ENCODE data around the gene UBXN10. TPM values are rescaled to one million over a fixed set of nuclear protein-coding genes. Genes with fewer than 3 reads are reported as not detected.

Gene UBXN10
- polyA plus RNA-seq, 1 donor (not counting 4 experiments of a cell fraction or from before 2014, with no cell fraction given), result 0.05 TPM

GRCh38 chr1:20147846-20148570, 37.9 kb upstream of the UBXN10 start:
- no peaks in the 10 kb centered on the region for H3K27me3 ChIP-seq (ENCODE audit: control insufficient read depth, extremely low read depth, insufficient read depth, low read length)
- no peaks in the 10 kb centered on the region for H3K9me1 ChIP-seq (ENCODE audit: control insufficient read depth, extremely low read depth, insufficient read depth, low read length)
- H3K9ac ChIP-seq (ENCODE audit: control insufficient read depth, extremely low read depth, insufficient read depth, low read length), result no peak overlapping the region
- H3K4me1 ChIP-seq (ENCODE audit: control insufficient read depth, extremely low read depth, insufficient read depth, low read length), result peaks cover 8% of the 10 kb centered on the region
- no peaks in the 10 kb centered on the region for H3K79me2 ChIP-seq (ENCODE audit: control insufficient read depth, insufficient read depth, low read length)
- H3K36me3 ChIP-seq (ENCODE audit: control insufficient read depth in 2 of 2, extremely low read depth in 1 of 2, insufficient read depth in 2 of 2, low read length in 2 of 2), result no peaks in the 10 kb centered on the region
- H3K9me3 ChIP-seq (ENCODE audit: control insufficient read depth, low read depth, low read length), result no peaks in the 10 kb centered on the region
- H3K27ac ChIP-seq (ENCODE audit: control insufficient read depth, insufficient read depth, low read length), result no peak overlapping the region
- no peak overlapping the region for H2AFZ ChIP-seq (ENCODE audit: control insufficient read depth, low read length)
- dilution Hi-C loops (cut with MboI; ENCODE audit: extremely low pct_ligation_motif_present, low sequenced_read_pairs), result no loop called here
- H3K4me2 ChIP-seq (ENCODE audit: control insufficient read depth, extremely low read depth, insufficient read depth, low read depth, low read length), result no peak overlapping the region
- FAIRE-seq (no peak), DNase-seq (ENCODE audit: low read depth, low spot score) (no peak)
- TF ChIP-seq CTCF (optimal IDR thresholded peaks at IDR 0.05 in 1 of 3, IDR thresholded peaks at IDR 0.05 in 1 of 3, conservative IDR thresholded peaks at IDR 0.05 in 1 of 3; ENCODE audit: extremely low read depth in 1 of 3, insufficient read depth in 2 of 3, low read length in 3 of 3) (no peak), EZH2 (IDR thresholded peaks at IDR 0.05; ENCODE audit: low read length) (no peak)
- H3K4me3 ChIP-seq (ENCODE audit: control insufficient read depth in 2 of 3, extremely low read depth in 1 of 3, insufficient read depth in 2 of 3, low read depth in 1 of 3, low read length in 3 of 3), result no peak overlapping the region
- H4K20me1 ChIP-seq (ENCODE audit: control insufficient read depth, extremely low read depth, insufficient read depth, low read length), result no peaks in the 10 kb centered on the region

GRCh38 chr1:20148571-20149500, 37.1 kb upstream of the UBXN10 start:
- no peaks in the 10 kb centered on the region for H3K36me3 ChIP-seq (ENCODE audit: control insufficient read depth in 2 of 2, extremely low read depth in 1 of 2, insufficient read depth in 2 of 2, low read length in 2 of 2)
- H3K9me1 ChIP-seq (ENCODE audit: control insufficient read depth, extremely low read depth, insufficient read depth, low read length), result no peaks in the 10 kb centered on the region
- no peaks in the 10 kb centered on the region for H3K27me3 ChIP-seq (ENCODE audit: control insufficient read depth, extremely low read depth, insufficient read depth, low read length)
- H3K27ac ChIP-seq (ENCODE audit: control insufficient read depth, insufficient read depth, low read length), result no peak overlapping the region
- no peak overlapping the region for H2AFZ ChIP-seq (ENCODE audit: control insufficient read depth, low read length)
- no peak for FAIRE-seq
- no peaks in the 10 kb centered on the region for H4K20me1 ChIP-seq (ENCODE audit: control insufficient read depth, extremely low read depth, insufficient read depth, low read length)
- no peak overlapping the region for H3K9ac ChIP-seq (ENCODE audit: control insufficient read depth, extremely low read depth, insufficient read depth, low read length)
- H3K4me3 ChIP-seq (ENCODE audit: control insufficient read depth in 2 of 3, extremely low read depth in 1 of 3, insufficient read depth in 2 of 3, low read depth in 1 of 3, low read length in 3 of 3), result no peak overlapping the region
- H3K4me2 ChIP-seq (ENCODE audit: control insufficient read depth, extremely low read depth, insufficient read depth, low read depth, low read length), result no peak overlapping the region
- no peak for DNase-seq (ENCODE audit: low read depth, low spot score)
- TF ChIP-seq CTCF (optimal IDR thresholded peaks at IDR 0.05 in 1 of 3, IDR thresholded peaks at IDR 0.05 in 1 of 3, conservative IDR thresholded peaks at IDR 0.05 in 1 of 3; ENCODE audit: extremely low read depth in 1 of 3, insufficient read depth in 2 of 3, low read length in 3 of 3) (no peak), EZH2 (IDR thresholded peaks at IDR 0.05; ENCODE audit: low read length) (no peak)
- no peaks in the 10 kb centered on the region for H3K79me2 ChIP-seq (ENCODE audit: control insufficient read depth, insufficient read depth, low read length)
- dilution Hi-C loops (cut with MboI; ENCODE audit: extremely low pct_ligation_motif_present, low sequenced_read_pairs), result no loop called here
- H3K9me3 ChIP-seq (ENCODE audit: control insufficient read depth, low read depth, low read length), result no peaks in the 10 kb centered on the region
- peaks cover 8% of the 10 kb centered on the region for H3K4me1 ChIP-seq (ENCODE audit: control insufficient read depth, extremely low read depth, insufficient read depth, low read length)
